Brain microvascular endothelial cell (primary cell): Measurements from ENCODE around the gene EPB41L3.

Experiments used
- DNase-seq: peaks from one replicate; pipeline ENCODE4 v3.0.0-alpha.2; 2020
- H3K27ac ChIP-seq: fragments of 250-450 bp; sonication (Bioruptor Pico); 2 replicates; pipeline ENCODE4 v1.5.1; 2020; ENCODE audit warnings: mild to moderate bottlenecking, moderate library complexity
- H3K27me3 ChIP-seq: fragments of 250-450 bp; sonication (Bioruptor Pico); replicated peaks from 2 replicates; pipeline ENCODE4 v1.5.1; 2020; ENCODE audit warnings: mild to moderate bottlenecking
- H3K36me3 ChIP-seq: fragments of 250-450 bp; sonication (Bioruptor Pico); replicated peaks from 2 replicates; pipeline ENCODE4 v1.5.1; 2020; ENCODE audit warnings: mild to moderate bottlenecking
- H3K4me3 ChIP-seq: 2 replicates; pipeline ENCODE4 v1.5.1; 2011; ENCODE audit warnings: low read depth, mild to moderate bottlenecking, control low read depth, low read length, moderate library complexity
- CTCF ChIP-seq: IDR thresholded peaks from 2 replicates; pipeline ENCODE4 v1.5.1; 2011; ENCODE audit warnings: low read depth, mild to moderate bottlenecking, moderate library complexity, low read length, control low read depth, inconsistent platforms; ENCODE audit errors: missing control alignments
- in situ Hi-C: cut with HindIII; loops from 2 replicates; pipeline ENCODE4 v1.10.0; 2017; ENCODE audit warnings: low sequenced_read_pairs, low pct_ligation_motif_present

Gene EPB41L3

GRCh38 chr18:5417342-5417741, 126.5 kb downstream of the EPB41L3 start:
- Histone ChIP-seq H3K27me3 (no peaks in the 10 kb centered on the region), H3K36me3 (no peaks in the 10 kb centered on the region), H3K27ac (no peak overlapping the region), H3K4me3 (no peak overlapping the region)
- no peak for TF ChIP-seq CTCF
- DNase-seq = no peak
- in situ Hi-C loops = no loop called here

- in situ Hi-C loops = no loop called here
- no peak overlapping the region for H3K27ac ChIP-seq
- DNase-seq = no peak
- no peaks in the 10 kb centered on the region for H3K27me3 ChIP-seq
- TF ChIP-seq CTCF = no peak
- H3K36me3 ChIP-seq = no peaks in the 10 kb centered on the region
- no peak overlapping the region for H3K4me3 ChIP-seq
Observed at GRCh38 chr18:5416112-5416511, 127.7 kb downstream of the EPB41L3 start.

- TF ChIP-seq CTCF = no peak
- H3K36me3 ChIP-seq = no peaks in the 10 kb centered on the region
- H3K27me3 ChIP-seq = no peaks in the 10 kb centered on the region
- in situ Hi-C loops = no loop called here
- H3K27ac ChIP-seq = no peak overlapping the region
- no peak for DNase-seq
- H3K4me3 ChIP-seq = no peak overlapping the region
Observed at GRCh38 chr18:5415665-5416064, 128.1 kb downstream of the EPB41L3 start.

- in situ Hi-C loops = no loop called here
- Histone ChIP-seq H3K4me3 (no peak overlapping the region), H3K27ac (no peak overlapping the region), H3K36me3 (no peaks in the 10 kb centered on the region), H3K27me3 (no peaks in the 10 kb centered on the region)
- DNase-seq = no peak
- no peak for TF ChIP-seq CTCF
Observed at GRCh38 chr18:5415031-5415430, 128.8 kb downstream of the EPB41L3 start.

DNA sequence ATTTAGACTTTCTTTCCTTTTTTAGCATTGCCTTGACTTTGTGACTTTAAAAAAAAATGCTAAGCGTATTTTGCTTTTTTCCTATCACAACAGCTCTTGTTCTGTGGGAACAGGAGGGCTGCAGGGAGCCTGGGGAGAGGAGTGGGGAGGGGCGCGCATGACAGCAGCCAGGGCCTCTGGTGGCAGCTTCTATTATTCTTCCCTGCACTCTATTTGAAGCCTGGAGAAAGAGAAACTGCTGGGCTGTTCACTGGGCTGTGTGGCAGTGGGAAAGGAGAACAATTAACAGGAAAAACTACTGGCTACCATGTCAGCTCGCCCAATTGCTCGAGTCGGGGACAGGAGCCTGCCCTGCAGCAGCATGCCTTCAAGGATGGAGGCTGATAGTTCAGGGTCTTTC, 129.3 kb downstream of the EPB41L3 start:
- in situ Hi-C loops = no loop called here
- H3K27ac ChIP-seq = no peak overlapping the region
- DNase-seq = no peak
- no peak overlapping the region for H3K4me3 ChIP-seq
- H3K36me3 ChIP-seq = no peaks in the 10 kb centered on the region
- no peaks in the 10 kb centered on the region for H3K27me3 ChIP-seq
- TF ChIP-seq CTCF = no peak

DNA sequence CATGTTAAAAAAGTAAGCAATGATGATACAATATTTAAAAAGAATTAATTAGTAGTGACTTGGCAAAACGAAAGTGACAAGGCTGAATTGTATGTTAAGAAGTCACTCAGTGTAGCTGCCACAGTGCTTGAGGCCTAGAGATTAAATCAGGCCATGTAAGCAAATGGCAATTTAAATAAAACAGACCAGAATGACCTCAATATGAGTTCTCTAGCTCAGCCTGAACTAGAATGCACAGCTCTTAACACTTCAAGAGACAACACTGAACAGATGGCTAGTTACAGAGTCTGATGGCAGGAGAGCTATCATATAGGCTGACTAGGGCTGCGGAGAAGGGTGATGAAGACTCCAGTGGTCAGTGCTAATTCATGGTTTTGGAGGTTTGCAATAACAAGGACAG, 130.3 kb downstream of the EPB41L3 start:
- Histone ChIP-seq H3K4me3 (no peak overlapping the region), H3K27me3 (no peaks in the 10 kb centered on the region), H3K27ac (no peak overlapping the region), H3K36me3 (no peaks in the 10 kb centered on the region)
- in situ Hi-C loops = no loop called here
- DNase-seq = no peak
- no peak for TF ChIP-seq CTCF
